ENCODE measurements around the gene AGAP5. TPM values are rescaled to one million over a fixed set of nuclear protein-coding genes. Genes with fewer than 3 reads are reported as not detected.
"Not testable (repeated sequence)": the region's sequence is repeated elsewhere in the genome, so short reads cannot be mapped to it uniquely, and the experiment has no call there.

Gene AGAP5
- total RNA-seq, 2 donors from 2014 or later: 10.1 to 13.8 TPM

GRCh38 chr10:73732426-73732825 is 34.5 kb upstream of the AGAP5 start:
- Histone ChIP-seq H3K36me3 (ENCODE audit: control insufficient read depth, insufficient read depth, low read length) (peaks cover 8% of the 10 kb centered on the region), H3K4me3 (ENCODE audit: low read length) (no peak overlapping the region), H3K4me1 (ENCODE audit: control insufficient read depth, insufficient read depth, low read length) (no peaks in the 10 kb centered on the region), H3K27me3 (ENCODE audit: control insufficient read depth, insufficient read depth, low read length, poor library complexity, severe bottlenecking) (no peaks in the 10 kb centered on the region), H3K9ac (ENCODE audit: extremely low read depth, low read length, poor library complexity, severe bottlenecking) (no peak overlapping the region), H3K9me3 (ENCODE audit: control insufficient read depth, low read length) (no peaks in the 10 kb centered on the region), H3K27ac (ENCODE audit: low read depth, low read length) (no peak overlapping the region)
- H3K27me3 Mint-ChIP-seq (ENCODE audit: insufficient read depth): no peaks in the 10 kb centered on the region
- WGBS, 2 experiments (ENCODE audit: insufficient coverage in 1 of 2, insufficient read length in 1 of 2): 96% methylated on average over 14 to 20 of the region's 20 CpGs
- no peak for TF ChIP-seq CTCF (conservative IDR thresholded peaks at IDR 0.05)
- peak overlapping the region; percentile 52 for H3K27ac Mint-ChIP-seq
- H3K4me3 Mint-ChIP-seq: no peak overlapping the region
- peaks cover 3% of the 10 kb centered on the region for H3K4me1 Mint-ChIP-seq
- peak; percentile 52 for DNase-seq
- peaks cover 15% of the 10 kb centered on the region for H3K36me3 Mint-ChIP-seq (ENCODE audit: low read depth)
- no peaks in the 10 kb centered on the region for H3K9me3 Mint-ChIP-seq

- WGBS, 2 experiments (ENCODE audit: insufficient coverage in 1 of 2, insufficient read length in 1 of 2): 94 to 96% methylated on average over 22 to 42 of the region's 42 CpGs
- no peak overlapping the region for H3K9ac ChIP-seq (ENCODE audit: extremely low read depth, low read length, poor library complexity, severe bottlenecking)
- no peaks in the 10 kb centered on the region for H3K27me3 ChIP-seq (ENCODE audit: control insufficient read depth, insufficient read depth, low read length, poor library complexity, severe bottlenecking)
- no peaks in the 10 kb centered on the region for H3K9me3 ChIP-seq (ENCODE audit: control insufficient read depth, low read length)
- DNase-seq: no peak
- Mint-ChIP-seq H3K9me3 (no peaks in the 10 kb centered on the region), H3K4me1 (peaks cover 3% of the 10 kb centered on the region), H3K4me3 (peak overlapping the region; percentile 99), H3K27me3 (ENCODE audit: insufficient read depth) (no peaks in the 10 kb centered on the region), H3K36me3 (ENCODE audit: low read depth) (peaks cover 18% of the 10 kb centered on the region), H3K27ac (peak overlapping the region; percentile 52)
- no peaks in the 10 kb centered on the region for H3K4me1 ChIP-seq (ENCODE audit: control insufficient read depth, insufficient read depth, low read length)
- no peak overlapping the region for H3K27ac ChIP-seq (ENCODE audit: low read depth, low read length)
- TF ChIP-seq CTCF (conservative IDR thresholded peaks at IDR 0.05): no peak
- H3K4me3 ChIP-seq (ENCODE audit: low read length): peak overlapping the region; percentile 99
- peaks cover 14% of the 10 kb centered on the region for H3K36me3 ChIP-seq (ENCODE audit: control insufficient read depth, insufficient read depth, low read length)
These were observed 33.9 kb upstream of the AGAP5 start for GRCh38 chr10:73731588-73732375.

- peak overlapping the region; percentile 99 for H3K4me3 ChIP-seq (ENCODE audit: low read length)
- no peaks in the 10 kb centered on the region for H3K27me3 ChIP-seq (ENCODE audit: control insufficient read depth, insufficient read depth, low read length, poor library complexity, severe bottlenecking)
- H3K9me3 ChIP-seq (ENCODE audit: control insufficient read depth, low read length): no peaks in the 10 kb centered on the region
- DNase-seq: peak; percentile 98
- peaks cover 18% of the 10 kb centered on the region for H3K36me3 ChIP-seq (ENCODE audit: control insufficient read depth, insufficient read depth, low read length)
- H3K27me3 Mint-ChIP-seq (ENCODE audit: insufficient read depth): no peaks in the 10 kb centered on the region
- 0% methylated on average over 30 to 58 of the region's 58 CpGs for WGBS, 2 experiments (ENCODE audit: insufficient coverage in 1 of 2, insufficient read length in 1 of 2)
- TF ChIP-seq CTCF (conservative IDR thresholded peaks at IDR 0.05): no peak
- peak overlapping the region; percentile 99 for H3K4me3 Mint-ChIP-seq
- no peaks in the 10 kb centered on the region for H3K9me3 Mint-ChIP-seq
- peak overlapping the region; percentile 75 for H3K27ac ChIP-seq (ENCODE audit: low read depth, low read length)
- no peaks in the 10 kb centered on the region for H3K4me1 ChIP-seq (ENCODE audit: control insufficient read depth, insufficient read depth, low read length)
- H3K9ac ChIP-seq (ENCODE audit: extremely low read depth, low read length, poor library complexity, severe bottlenecking): peak overlapping the region; percentile 90
- peaks cover 3% of the 10 kb centered on the region for H3K4me1 Mint-ChIP-seq
- peaks cover 23% of the 10 kb centered on the region for H3K36me3 Mint-ChIP-seq (ENCODE audit: low read depth)
- peak overlapping the region; percentile 99 for H3K27ac Mint-ChIP-seq
These were observed 32.4 kb upstream of the AGAP5 start for GRCh38 chr10:73730153-73730906.

GRCh38 chr10:73729781-73730152 is 31.9 kb upstream of the AGAP5 start:
- Mint-ChIP-seq H3K36me3 (ENCODE audit: low read depth) (peaks cover 22% of the 10 kb centered on the region), H3K4me3 (peak overlapping the region; percentile 99), H3K27ac (peak overlapping the region; percentile 99)
- peak overlapping the region; percentile 90 for H3K9ac ChIP-seq (ENCODE audit: extremely low read depth, low read length, poor library complexity, severe bottlenecking)
- WGBS, 2 experiments (ENCODE audit: insufficient coverage in 1 of 2, insufficient read length in 1 of 2): 1 to 10% methylated on average over 2 to 7 of the region's 9 CpGs
- not testable (repeated sequence) for H3K27me3 ChIP-seq (ENCODE audit: control insufficient read depth, insufficient read depth, low read length, poor library complexity, severe bottlenecking); H3K4me1 ChIP-seq (ENCODE audit: control insufficient read depth, insufficient read depth, low read length); H3K9me3 ChIP-seq (ENCODE audit: control insufficient read depth, low read length); H3K4me1 Mint-ChIP-seq; H3K9me3 Mint-ChIP-seq; H3K27me3 Mint-ChIP-seq (ENCODE audit: insufficient read depth)
- peak overlapping the region; percentile 99 for H3K4me3 ChIP-seq (ENCODE audit: low read length)
- DNase-seq: peak; percentile 38
- peak overlapping the region; percentile 49 for H3K27ac ChIP-seq (ENCODE audit: low read depth, low read length)
- peaks cover 20% of the 10 kb centered on the region for H3K36me3 ChIP-seq (ENCODE audit: control insufficient read depth, insufficient read depth, low read length)
